ENCODE measurements around the gene KIF6. TPM values are rescaled to one million over a fixed set of nuclear protein-coding genes. Genes with fewer than 3 reads are reported as not detected.

KIF6 gene
- total RNA-seq, 1 donor from 2014 or later = 1.5 TPM

- peaks cover 2% of the 10 kb centered on the region for H3K36me3 Mint-ChIP-seq (ENCODE audit: low read depth)
- TF ChIP-seq CTCF (conservative IDR thresholded peaks at IDR 0.05) = no peak
- no peak overlapping the region for H3K4me3 Mint-ChIP-seq
- H3K27ac Mint-ChIP-seq (ENCODE audit: unreplicated experiment) = no peak overlapping the region
- H3K4me1 Mint-ChIP-seq = peaks cover 3% of the 10 kb centered on the region
- no peaks in the 10 kb centered on the region for H3K27me3 Mint-ChIP-seq (ENCODE audit: low read depth)
- DNase-seq (ENCODE audit: low read depth, low spot score) = no peak
- H3K9me3 Mint-ChIP-seq = peaks cover 2% of the 10 kb centered on the region
Observed at GRCh38 chr6:39695447-39695846, 29.8 kb downstream of the KIF6 start.

GRCh38 chr6:39693206-39693605 lies 32.0 kb downstream of the KIF6 start:
- peaks cover 4% of the 10 kb centered on the region for H3K4me1 Mint-ChIP-seq
- DNase-seq (ENCODE audit: low read depth, low spot score) = no peak
- peaks cover 2% of the 10 kb centered on the region for H3K36me3 Mint-ChIP-seq (ENCODE audit: low read depth)
- no peak for TF ChIP-seq CTCF (conservative IDR thresholded peaks at IDR 0.05)
- H3K9me3 Mint-ChIP-seq = peaks cover 2% of the 10 kb centered on the region
- H3K27me3 Mint-ChIP-seq (ENCODE audit: low read depth) = no peaks in the 10 kb centered on the region
- no peak overlapping the region for H3K27ac Mint-ChIP-seq (ENCODE audit: unreplicated experiment)
- H3K4me3 Mint-ChIP-seq = no peak overlapping the region

GRCh38 chr6:39688494-39688893 lies 36.7 kb downstream of the KIF6 start:
- Mint-ChIP-seq H3K9me3 (peaks cover 1% of the 10 kb centered on the region), H3K4me1 (peaks cover 21% of the 10 kb centered on the region), H3K36me3 (ENCODE audit: low read depth) (no peaks in the 10 kb centered on the region), H3K27ac (ENCODE audit: unreplicated experiment) (no peak overlapping the region), H3K27me3 (ENCODE audit: low read depth) (no peaks in the 10 kb centered on the region), H3K4me3 (no peak overlapping the region)
- DNase-seq (ENCODE audit: low read depth, low spot score) = no peak
- TF ChIP-seq CTCF (conservative IDR thresholded peaks at IDR 0.05) = no peak

GRCh38 chr6:39686976-39687375 lies 38.2 kb downstream of the KIF6 start:
- Mint-ChIP-seq H3K4me3 (no peak overlapping the region), H3K4me1 (peaks cover 21% of the 10 kb centered on the region), H3K9me3 (peaks cover 3% of the 10 kb centered on the region), H3K27ac (ENCODE audit: unreplicated experiment) (no peak overlapping the region), H3K27me3 (ENCODE audit: low read depth) (no peaks in the 10 kb centered on the region), H3K36me3 (ENCODE audit: low read depth) (no peaks in the 10 kb centered on the region)
- no peak for TF ChIP-seq CTCF (conservative IDR thresholded peaks at IDR 0.05)
- no peak for DNase-seq (ENCODE audit: low read depth, low spot score)

- H3K4me3 Mint-ChIP-seq = no peak overlapping the region
- no peaks in the 10 kb centered on the region for H3K27me3 Mint-ChIP-seq (ENCODE audit: low read depth)
- TF ChIP-seq CTCF (conservative IDR thresholded peaks at IDR 0.05) = no peak
- H3K27ac Mint-ChIP-seq (ENCODE audit: unreplicated experiment) = no peak overlapping the region
- H3K36me3 Mint-ChIP-seq (ENCODE audit: low read depth) = no peaks in the 10 kb centered on the region
- peaks cover 3% of the 10 kb centered on the region for H3K9me3 Mint-ChIP-seq
- H3K4me1 Mint-ChIP-seq = peaks cover 21% of the 10 kb centered on the region
- no peak for DNase-seq (ENCODE audit: low read depth, low spot score)
Observed at GRCh38 chr6:39685938-39686337, 39.3 kb downstream of the KIF6 start.

GRCh38 chr6:39685489-39685826 lies 39.8 kb downstream of the KIF6 start:
- peaks cover 21% of the 10 kb centered on the region for H3K4me1 Mint-ChIP-seq
- H3K9me3 Mint-ChIP-seq = peaks cover 3% of the 10 kb centered on the region
- H3K4me3 Mint-ChIP-seq = no peak overlapping the region
- DNase-seq (ENCODE audit: low read depth, low spot score) = no peak
- no peak overlapping the region for H3K27ac Mint-ChIP-seq (ENCODE audit: unreplicated experiment)
- H3K36me3 Mint-ChIP-seq (ENCODE audit: low read depth) = no peaks in the 10 kb centered on the region
- no peak for TF ChIP-seq CTCF (conservative IDR thresholded peaks at IDR 0.05)
- H3K27me3 Mint-ChIP-seq (ENCODE audit: low read depth) = no peaks in the 10 kb centered on the region
